OCI-LY7 (cell line): Measurements from ENCODE around the gene BICRAL. TPM values are rescaled to one million over a fixed set of nuclear protein-coding genes. Genes with fewer than 3 reads are reported as not detected.
A peak's percentile ranks its signal among the peaks of the same experiment; 100 is the strongest.

Experiments used
- BruUV-seq: library from RNA; stranded (reverse); fragments of 400-500 nt; replicated peaks from 2 replicates; lab custom pipeline; 2021; lab: Mats Ljungman, UMichigan
- CTCF ChIA-PET: fragments of 300-600 bp; sonication (Branson Sonifier 250); formaldehyde crosslinking; loops from one replicate; lab custom pipeline; 2022; ENCODE audit warnings: antibody characterized with exemption; ENCODE audit not compliant: unreplicated experiment; lab: Charles Lee
- POLR2A ChIA-PET: fragments of 300-600 bp; sonication (Branson Sonifier 250); formaldehyde crosslinking; loops from one replicate; lab custom pipeline; 2022; ENCODE audit warnings: antibody characterized with exemption; lab: Charles Lee
- DNase-seq: peaks from one replicate; pipeline ENCODE4 v3.0.0-alpha.2; 2015; ENCODE audit warnings: low spot score
- H2AFZ ChIP-seq: fragments of 200-600 bp; sonication (generic), shearing (Covaris generic); 2 replicates; pipeline ENCODE4 v1.6.1; 2014; ENCODE audit warnings: mild to moderate bottlenecking, antibody characterized with exemption, low read length, moderate library complexity
- H3K27ac ChIP-seq: fragments of 200-600 bp; sonication (generic); 2 replicates; pipeline ENCODE4 v1.5.1; 2014; ENCODE audit warnings: mixed run types, low read depth, mild to moderate bottlenecking, moderate library complexity, low read length, inconsistent platforms; ENCODE audit not compliant: poor library complexity, severe bottlenecking
- H3K36me3 ChIP-seq: fragments of 200-600 bp; sonication (generic); 2 replicates; pipeline ENCODE4 v1.6.1; 2014; ENCODE audit warnings: mild to moderate bottlenecking, antibody characterized with exemption, low read length, moderate library complexity, mixed read lengths; ENCODE audit not compliant: insufficient read depth
- H3K4me1 ChIP-seq: fragments of 200-600 bp; sonication (generic); 2 replicates; pipeline ENCODE4 v1.5.1; 2014; ENCODE audit warnings: mild to moderate bottlenecking, low read length; ENCODE audit not compliant: insufficient read depth, poor library complexity, severe bottlenecking
- H3K4me2 ChIP-seq: fragments of 200-600 bp; sonication (generic); 2 replicates; pipeline ENCODE4 v1.6.1; 2014; ENCODE audit warnings: mild to moderate bottlenecking, low read length
- H3K4me3 ChIP-seq: fragments of 200-600 bp; sonication (generic); 2 replicates; pipeline ENCODE4 v1.5.1; 2014; ENCODE audit warnings: mild to moderate bottlenecking, low read depth, low read length; ENCODE audit not compliant: poor library complexity, severe bottlenecking
- H3K79me2 ChIP-seq: fragments of 200-600 bp; sonication (generic); 2 replicates; pipeline ENCODE4 v1.6.1; 2016; ENCODE audit warnings: low read depth, mild to moderate bottlenecking, low read length, moderate library complexity, mixed read lengths; ENCODE audit not compliant: insufficient read depth
- H3K9me2 ChIP-seq: fragments of 200-600 bp; sonication (generic); 2 replicates; pipeline ENCODE4 v1.6.1; 2016; ENCODE audit warnings: mild to moderate bottlenecking, low read length, mixed read lengths; ENCODE audit not compliant: insufficient read depth
- H3K9me3 ChIP-seq: fragments of 200-600 bp; sonication (generic); 2 replicates; pipeline ENCODE4 v1.6.1; 2014; ENCODE audit warnings: mild to moderate bottlenecking, mixed run types, low read length, mixed read lengths
- H4K20me1 ChIP-seq: fragments of 200-600 bp; sonication (generic); 2 replicates; pipeline ENCODE4 v1.6.1; 2014; ENCODE audit warnings: mild to moderate bottlenecking, antibody characterized with exemption, low read length, moderate library complexity, mixed read lengths; ENCODE audit not compliant: insufficient read depth
- EZH2phosphoT487 ChIP-seq: fragments of 200-600 bp; sonication (generic); IDR thresholded peaks from 2 replicates; pipeline ENCODE4 v1.6.1; 2018; ENCODE audit warnings: low read depth, borderline replicate concordance, mild to moderate bottlenecking, mixed run types, antibody characterized with exemption, low read length, moderate library complexity, mixed read lengths
- intact Hi-C: fragments of 100-400 bp; cut with micrococcal nuclease; formaldehyde crosslinking; loops from one replicate; pipeline ENCODE4 v1.10.0; 2022; ENCODE audit not compliant: unreplicated experiment
- total RNA-seq, 2 experiments: library from RNA; depleted of rRNA in 1 of 2; stranded (reverse); fragments of >200 nt in 1 of 2; shearing (Covaris generic) in 1 of 2; gene quantifications; 2 replicates each; pipeline ENCODE4 v1.2.3, GENCODE V29; 2014 to 2022
- TF ChIP-seq, protein P1 (sequence below): fragments of 200-600 bp; sonication (generic); conservative IDR thresholded peaks from 2 replicates; pipeline ENCODE4 v1.5.1; 2014; ENCODE audit warnings: mild to moderate bottlenecking, antibody characterized with exemption, low read length, moderate library complexity, mixed read lengths

BICRAL gene
- total RNA-seq, 2 experiments from 2014 or later: 10.3 to 25.7 TPM

DNA sequence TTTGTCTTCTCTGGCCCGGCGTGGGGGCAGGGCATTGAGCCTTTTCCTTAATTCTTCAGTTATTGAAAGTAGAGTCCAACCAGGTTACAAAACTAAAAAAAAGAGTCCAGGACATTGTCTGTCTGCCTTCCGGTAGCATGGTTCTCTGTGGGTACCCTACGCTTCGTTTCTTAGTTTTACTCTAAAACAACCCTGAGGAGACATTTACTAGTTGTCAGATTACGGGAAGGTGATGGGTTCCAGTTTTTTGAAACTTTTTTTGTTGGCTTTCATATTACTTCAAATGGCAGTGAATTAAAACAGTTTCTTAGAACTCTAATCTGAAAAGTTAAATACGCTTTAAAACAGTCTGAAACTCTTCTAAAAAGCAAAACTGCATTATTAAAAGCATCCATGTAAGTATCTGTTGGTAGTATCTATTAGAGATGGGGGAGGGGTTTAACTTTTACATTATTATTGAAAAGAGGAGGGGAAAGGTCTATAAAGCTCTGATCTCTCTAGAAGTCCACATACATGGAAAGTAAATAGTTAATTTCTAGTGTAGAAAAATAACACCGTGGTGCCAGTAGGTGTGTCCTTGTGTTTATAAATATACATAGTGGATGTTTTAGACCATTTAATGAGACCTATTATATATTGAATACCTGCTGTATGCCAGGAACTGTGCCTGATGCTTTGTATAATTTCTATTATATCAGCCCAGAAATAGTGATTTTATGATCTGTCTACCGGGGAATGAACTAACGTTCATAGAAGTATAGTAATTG, 2.2 kb downstream of the BICRAL start:
- Histone ChIP-seq H3K9me3 (no peaks in the 10 kb centered on the region), H3K4me2 (peak overlapping the region; percentile 85), H3K4me3 (peak overlapping the region; percentile 75), H3K27ac (peak overlapping the region; percentile 92), H4K20me1 (peaks cover 5% of the 10 kb centered on the region), H2AFZ (no peak overlapping the region), H3K79me2 (peaks cover 89% of the 10 kb centered on the region), H3K9me2 (no peaks in the 10 kb centered on the region), H3K4me1 (peaks cover 63% of the 10 kb centered on the region), H3K36me3 (peaks cover 54% of the 10 kb centered on the region)
- ChIA-PET CTCF (no interaction called here), POLR2A (interaction anchor here (0.7 to 27.1 kb wide), 6 partner anchors 14 to 1577 kb away, joined by 3 to 494 read pairs (median 3); partner anchors contain the start of gene TBCC)
- BruUV-seq: no TSS peak
- DNase-seq: peak; percentile 42
- intact Hi-C loops: loop anchor here (1.0 to 2.0 kb wide), 3 partner anchors 13 to 95 kb away; partner anchors contain the start of genes RPL7L1 and TBCC
- TF ChIP-seq, protein P1, sequence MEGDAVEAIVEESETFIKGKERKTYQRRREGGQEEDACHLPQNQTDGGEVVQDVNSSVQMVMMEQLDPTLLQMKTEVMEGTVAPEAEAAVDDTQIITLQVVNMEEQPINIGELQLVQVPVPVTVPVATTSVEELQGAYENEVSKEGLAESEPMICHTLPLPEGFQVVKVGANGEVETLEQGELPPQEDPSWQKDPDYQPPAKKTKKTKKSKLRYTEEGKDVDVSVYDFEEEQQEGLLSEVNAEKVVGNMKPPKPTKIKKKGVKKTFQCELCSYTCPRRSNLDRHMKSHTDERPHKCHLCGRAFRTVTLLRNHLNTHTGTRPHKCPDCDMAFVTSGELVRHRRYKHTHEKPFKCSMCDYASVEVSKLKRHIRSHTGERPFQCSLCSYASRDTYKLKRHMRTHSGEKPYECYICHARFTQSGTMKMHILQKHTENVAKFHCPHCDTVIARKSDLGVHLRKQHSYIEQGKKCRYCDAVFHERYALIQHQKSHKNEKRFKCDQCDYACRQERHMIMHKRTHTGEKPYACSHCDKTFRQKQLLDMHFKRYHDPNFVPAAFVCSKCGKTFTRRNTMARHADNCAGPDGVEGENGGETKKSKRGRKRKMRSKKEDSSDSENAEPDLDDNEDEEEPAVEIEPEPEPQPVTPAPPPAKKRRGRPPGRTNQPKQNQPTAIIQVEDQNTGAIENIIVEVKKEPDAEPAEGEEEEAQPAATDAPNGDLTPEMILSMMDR: 0 out of 2 replicates have a peak, but pooled peaks have one; percentile 8
- TF ChIP-seq EZH2phosphoT487: no peak

GRCh38 chr6:42784717-42785498, 3.1 kb downstream of the BICRAL start:
- peak overlapping the region; percentile 75 for H3K4me3 ChIP-seq
- peaks cover 89% of the 10 kb centered on the region for H3K79me2 ChIP-seq

More at GRCh38 chr6:42784717-42785498, 3.1 kb downstream of the BICRAL start:
- no peaks in the 10 kb centered on the region for H3K9me3 ChIP-seq
- H3K4me1 ChIP-seq: peaks cover 63% of the 10 kb centered on the region
- no peak overlapping the region for H2AFZ ChIP-seq
- no peak for DNase-seq
- BruUV-seq: no TSS peak
- POLR2A ChIA-PET: interaction anchor here (0.6 to 27.1 kb wide), 7 partner anchors 10 to 1052 kb away, joined by 3 to 494 read pairs (median 3); partner anchors contain the start of gene TBCC
- H3K27ac ChIP-seq: peak overlapping the region; percentile 92
- H3K36me3 ChIP-seq: peaks cover 60% of the 10 kb centered on the region
- H3K4me2 ChIP-seq: peak overlapping the region; percentile 85
- CTCF ChIA-PET: no interaction called here
- H4K20me1 ChIP-seq: peaks cover 5% of the 10 kb centered on the region
- no peak for TF ChIP-seq EZH2phosphoT487
- TF ChIP-seq, protein P1: no peak
- intact Hi-C loops: no loop called here
- no peaks in the 10 kb centered on the region for H3K9me2 ChIP-seq
